ENCODE measurements around the gene RPGRIP1L. TPM values are rescaled to one million over a fixed set of nuclear protein-coding genes. Genes with fewer than 3 reads are reported as not detected.
A peak's percentile ranks its signal among the peaks of the same experiment; 100 is the strongest.

Gene RPGRIP1L
- total and polyA plus RNA-seq, 2 of the 13 experiments (the other 11 are each of a cell fraction or from before 2014, with no cell fraction given) = 5.0 to 13.5 TPM

DNA sequence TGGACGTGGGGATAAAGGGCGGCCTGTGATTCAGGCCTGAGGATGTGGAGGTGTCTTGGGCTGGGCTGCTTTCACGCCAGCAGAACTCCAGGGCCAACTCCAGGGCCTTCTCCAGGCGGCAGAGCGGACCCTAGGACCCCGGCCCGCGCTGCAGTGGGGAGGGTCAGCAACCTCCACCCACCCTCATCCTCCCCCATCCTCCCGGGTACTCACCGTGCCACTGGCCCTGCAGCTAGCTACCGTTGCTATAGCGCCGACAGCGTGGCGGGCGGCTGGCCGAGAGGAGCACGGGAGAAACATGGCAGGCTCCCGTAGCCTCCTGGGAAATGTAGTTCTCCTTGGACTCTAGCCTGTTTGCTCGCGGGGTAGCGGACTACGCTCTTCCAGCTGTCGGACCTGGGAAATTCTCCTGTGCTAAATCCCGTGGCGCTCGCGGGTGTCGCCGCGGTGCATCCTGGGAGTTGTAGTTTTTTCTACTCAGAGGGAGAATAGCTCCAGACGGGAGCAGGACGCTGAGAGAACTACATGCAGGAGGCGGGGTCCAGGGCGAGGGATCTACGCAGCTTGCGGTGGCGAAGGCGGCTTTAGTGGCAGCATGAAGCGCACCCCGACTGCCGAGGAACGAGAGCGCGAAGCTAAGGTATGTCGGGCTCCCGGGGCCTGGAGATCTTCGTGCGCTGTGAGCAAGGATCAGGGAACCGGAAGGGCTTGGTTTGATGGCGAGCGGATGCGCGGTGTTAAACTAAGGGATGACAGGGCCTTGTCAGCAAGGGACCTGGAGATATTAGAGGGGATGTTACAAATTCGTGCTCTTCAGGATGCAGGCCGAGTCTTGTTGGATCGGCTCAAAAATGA is at the start of gene RPGRIP1L, which contains the start of gene FTO (continued):
- TF ChIP-seq, protein P1, sequence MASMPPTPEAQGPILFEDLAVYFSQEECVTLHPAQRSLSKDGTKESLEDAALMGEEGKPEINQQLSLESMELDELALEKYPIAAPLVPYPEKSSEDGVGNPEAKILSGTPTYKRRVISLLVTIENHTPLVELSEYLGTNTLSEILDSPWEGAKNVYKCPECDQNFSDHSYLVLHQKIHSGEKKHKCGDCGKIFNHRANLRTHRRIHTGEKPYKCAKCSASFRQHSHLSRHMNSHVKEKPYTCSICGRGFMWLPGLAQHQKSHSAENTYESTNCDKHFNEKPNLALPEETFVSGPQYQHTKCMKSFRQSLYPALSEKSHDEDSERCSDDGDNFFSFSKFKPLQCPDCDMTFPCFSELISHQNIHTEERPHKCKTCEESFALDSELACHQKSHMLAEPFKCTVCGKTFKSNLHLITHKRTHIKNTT (CRISPR knock-in tag; IDR thresholded peaks at IDR 0.05) = no peak
- TF ChIP-seq RORA (CRISPR knock-in tag; IDR thresholded peaks at IDR 0.05) = no peak
- TF ChIP-seq, protein P2, sequence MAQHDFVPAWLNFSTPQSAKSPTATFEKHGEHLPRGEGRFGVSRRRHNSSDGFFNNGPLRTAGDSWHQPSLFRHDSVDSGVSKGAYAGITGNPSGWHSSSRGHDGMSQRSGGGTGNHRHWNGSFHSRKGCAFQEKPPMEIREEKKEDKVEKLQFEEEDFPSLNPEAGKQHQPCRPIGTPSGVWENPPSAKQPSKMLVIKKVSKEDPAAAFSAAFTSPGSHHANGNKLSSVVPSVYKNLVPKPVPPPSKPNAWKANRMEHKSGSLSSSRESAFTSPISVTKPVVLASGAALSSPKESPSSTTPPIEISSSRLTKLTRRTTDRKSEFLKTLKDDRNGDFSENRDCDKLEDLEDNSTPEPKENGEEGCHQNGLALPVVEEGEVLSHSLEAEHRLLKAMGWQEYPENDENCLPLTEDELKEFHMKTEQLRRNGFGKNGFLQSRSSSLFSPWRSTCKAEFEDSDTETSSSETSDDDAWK (CRISPR knock-in tag; IDR thresholded peaks at IDR 0.05) = no peak
- TF ChIP-seq, protein P3, sequence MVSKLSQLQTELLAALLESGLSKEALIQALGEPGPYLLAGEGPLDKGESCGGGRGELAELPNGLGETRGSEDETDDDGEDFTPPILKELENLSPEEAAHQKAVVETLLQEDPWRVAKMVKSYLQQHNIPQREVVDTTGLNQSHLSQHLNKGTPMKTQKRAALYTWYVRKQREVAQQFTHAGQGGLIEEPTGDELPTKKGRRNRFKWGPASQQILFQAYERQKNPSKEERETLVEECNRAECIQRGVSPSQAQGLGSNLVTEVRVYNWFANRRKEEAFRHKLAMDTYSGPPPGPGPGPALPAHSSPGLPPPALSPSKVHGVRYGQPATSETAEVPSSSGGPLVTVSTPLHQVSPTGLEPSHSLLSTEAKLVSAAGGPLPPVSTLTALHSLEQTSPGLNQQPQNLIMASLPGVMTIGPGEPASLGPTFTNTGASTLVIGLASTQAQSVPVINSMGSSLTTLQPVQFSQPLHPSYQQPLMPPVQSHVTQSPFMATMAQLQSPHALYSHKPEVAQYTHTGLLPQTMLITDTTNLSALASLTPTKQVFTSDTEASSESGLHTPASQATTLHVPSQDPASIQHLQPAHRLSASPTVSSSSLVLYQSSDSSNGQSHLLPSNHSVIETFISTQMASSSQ (IDR thresholded peaks at IDR 0.05; ENCODE audit: low read depth) = peak; percentile 15; the same call in 1 of the 2 replicates
- TF ChIP-seq, protein P3 (CRISPR knock-in tag; IDR thresholded peaks at IDR 0.05; ENCODE audit: borderline replicate concordance) = peak; percentile 83; the same call in 1 of the 2 replicates
- TF ChIP-seq ZSCAN30 (CRISPR knock-in tag; IDR thresholded peaks at IDR 0.05) = no peak
- peak; percentile 32 to 60; a peak in 2 of 4 replicates for TF ChIP-seq POLR2A (IDR thresholded peaks at IDR 0.05; ENCODE audit: insufficient read depth in 1 of 2, low read depth in 2 of 2, low read length in 2 of 2)
- no peak for TF ChIP-seq KLF13 (CRISPR knock-in tag; IDR thresholded peaks at IDR 0.05)
- peak; percentile 96; the same call in 1 of the 2 replicates for TF ChIP-seq SIN3A (IDR thresholded peaks at IDR 0.05; ENCODE audit: borderline replicate concordance, low read depth, low read length)
- TF ChIP-seq, protein P4, sequence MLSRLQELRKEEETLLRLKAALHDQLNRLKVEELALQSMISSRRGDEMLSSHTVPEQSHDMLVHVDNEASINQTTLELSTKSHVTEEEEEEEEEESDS (CRISPR knock-in tag; IDR thresholded peaks at IDR 0.05; ENCODE audit: borderline replicate concordance) = 0 out of 2 replicates have a peak, but pooled peaks have one; percentile 9
- peak; percentile 45; the same call in 1 of the 2 replicates for TF ChIP-seq ZFP1 (CRISPR knock-in tag; IDR thresholded peaks at IDR 0.05)
- peak; percentile 88 for TF ChIP-seq YEATS2 (CRISPR knock-in tag; IDR thresholded peaks at IDR 0.05; ENCODE audit: borderline replicate concordance)
- TF ChIP-seq, protein P5, sequence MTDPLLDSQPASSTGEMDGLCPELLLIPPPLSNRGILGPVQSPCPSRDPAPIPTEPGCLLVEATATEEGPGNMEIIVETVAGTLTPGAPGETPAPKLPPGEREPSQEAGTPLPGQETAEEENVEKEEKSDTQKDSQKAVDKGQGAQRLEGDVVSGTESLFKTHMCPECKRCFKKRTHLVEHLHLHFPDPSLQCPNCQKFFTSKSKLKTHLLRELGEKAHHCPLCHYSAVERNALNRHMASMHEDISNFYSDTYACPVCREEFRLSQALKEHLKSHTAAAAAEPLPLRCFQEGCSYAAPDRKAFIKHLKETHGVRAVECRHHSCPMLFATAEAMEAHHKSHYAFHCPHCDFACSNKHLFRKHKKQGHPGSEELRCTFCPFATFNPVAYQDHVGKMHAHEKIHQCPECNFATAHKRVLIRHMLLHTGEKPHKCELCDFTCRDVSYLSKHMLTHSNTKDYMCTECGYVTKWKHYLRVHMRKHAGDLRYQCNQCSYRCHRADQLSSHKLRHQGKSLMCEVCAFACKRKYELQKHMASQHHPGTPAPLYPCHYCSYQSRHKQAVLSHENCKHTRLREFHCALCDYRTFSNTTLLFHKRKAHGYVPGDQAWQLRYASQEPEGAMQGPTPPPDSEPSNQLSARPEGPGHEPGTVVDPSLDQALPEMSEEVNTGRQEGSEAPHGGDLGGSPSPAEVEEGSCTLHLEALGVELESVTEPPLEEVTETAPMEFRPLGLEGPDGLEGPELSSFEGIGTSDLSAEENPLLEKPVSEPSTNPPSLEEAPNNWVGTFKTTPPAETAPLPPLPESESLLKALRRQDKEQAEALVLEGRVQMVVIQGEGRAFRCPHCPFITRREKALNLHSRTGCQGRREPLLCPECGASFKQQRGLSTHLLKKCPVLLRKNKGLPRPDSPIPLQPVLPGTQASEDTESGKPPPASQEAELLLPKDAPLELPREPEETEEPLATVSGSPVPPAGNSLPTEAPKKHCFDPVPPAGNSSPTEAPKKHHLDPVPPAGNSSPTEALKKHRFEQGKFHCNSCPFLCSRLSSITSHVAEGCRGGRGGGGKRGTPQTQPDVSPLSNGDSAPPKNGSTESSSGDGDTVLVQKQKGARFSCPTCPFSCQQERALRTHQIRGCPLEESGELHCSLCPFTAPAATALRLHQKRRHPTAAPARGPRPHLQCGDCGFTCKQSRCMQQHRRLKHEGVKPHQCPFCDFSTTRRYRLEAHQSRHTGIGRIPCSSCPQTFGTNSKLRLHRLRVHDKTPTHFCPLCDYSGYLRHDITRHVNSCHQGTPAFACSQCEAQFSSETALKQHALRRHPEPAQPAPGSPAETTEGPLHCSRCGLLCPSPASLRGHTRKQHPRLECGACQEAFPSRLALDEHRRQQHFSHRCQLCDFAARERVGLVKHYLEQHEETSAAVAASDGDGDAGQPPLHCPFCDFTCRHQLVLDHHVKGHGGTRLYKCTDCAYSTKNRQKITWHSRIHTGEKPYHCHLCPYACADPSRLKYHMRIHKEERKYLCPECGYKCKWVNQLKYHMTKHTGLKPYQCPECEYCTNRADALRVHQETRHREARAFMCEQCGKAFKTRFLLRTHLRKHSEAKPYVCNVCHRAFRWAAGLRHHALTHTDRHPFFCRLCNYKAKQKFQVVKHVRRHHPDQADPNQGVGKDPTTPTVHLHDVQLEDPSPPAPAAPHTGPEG (CRISPR knock-in tag; IDR thresholded peaks at IDR 0.05) = peak; percentile 37; the same call in 1 of the 2 replicates
- TF ChIP-seq BRCA1 (CRISPR knock-in tag; IDR thresholded peaks at IDR 0.05) = no peak
- 0 out of 2 replicates have a peak, but pooled peaks have one; percentile 40 for TF ChIP-seq RBAK (CRISPR knock-in tag; IDR thresholded peaks at IDR 0.05)
- no peak for TF ChIP-seq NFE2L1 (CRISPR knock-in tag; IDR thresholded peaks at IDR 0.05; ENCODE audit: borderline replicate concordance)
